SK-N-SH (cell line): ENCODE measurements around the gene MESP1. TPM values are rescaled to one million over a fixed set of nuclear protein-coding genes. Genes with fewer than 3 reads are reported as not detected.

ENCODE experiments used
- CTCF ChIA-PET: fragments of 300-600, 350-600 bp; formaldehyde crosslinking; extraction: SDS; loops from one replicate; lab custom pipeline; 2021; lab: Yijun Ruan, JAX
- POLR2A ChIA-PET: fragments of 350-600 bp; sonication (Branson Sonifier 250); formaldehyde crosslinking; extraction: SDS; loops from one replicate; lab custom pipeline; 2020; ENCODE audit warnings: antibody characterized with exemption, inconsistent platforms; lab: Yijun Ruan, JAX
- DNase-seq: peaks from one replicate; pipeline ENCODE4 v3.0.0; 2012
- H2AFZ ChIP-seq: fragments of 200-600 bp; sonication (generic); 2 replicates; pipeline ENCODE4 v1.8.1; 2016; ENCODE audit warnings: antibody characterized with exemption, mild to moderate bottlenecking, low read depth
- H3F3A ChIP-seq: fragments of 200-600 bp; sonication (generic); replicated peaks from 2 replicates; pipeline ENCODE3; 2016; ENCODE audit warnings: antibody characterized with exemption, mild to moderate bottlenecking; ENCODE audit not compliant: insufficient read depth
- H3K27ac ChIP-seq, 2 experiments: fragments of 200-500 bp in 1 of 2; fragments of 200-600 bp in 1 of 2; sonication (Bioruptor generic) in 1 of 2; sonication (generic), shearing (Covaris generic) in 1 of 2; 2 replicates each; pipeline versions ENCODE4 v1.5.1 to v1.6.1; 2014 to 2016; ENCODE audit warnings: low read depth in 2 of 2, inconsistent platforms in 1 of 2, low read length in 1 of 2, mild to moderate bottlenecking in 1 of 2, mixed read lengths in 1 of 2
- H3K27me3 ChIP-seq: fragments of 200-600 bp; sonication (generic), shearing (Covaris generic); 2 replicates; pipeline ENCODE4 v1.6.1; 2016; ENCODE audit warnings: mixed run types; ENCODE audit not compliant: insufficient read depth
- H3K36me3 ChIP-seq, 2 experiments: fragments of 200-500 bp in 1 of 2; fragments of 200-600 bp in 1 of 2; sonication (Bioruptor generic) in 1 of 2; sonication (generic) in 1 of 2; replicated peaks in 1 of 2; 2 replicates each; pipeline versions ENCODE3 to v1.5.1; 2014 to 2016; ENCODE audit warnings: low read length in 1 of 2, mild to moderate bottlenecking in 1 of 2; ENCODE audit not compliant: insufficient read depth in 2 of 2, control insufficient read depth in 1 of 2
- H3K4me1 ChIP-seq, 2 experiments: fragments of 200-500 bp in 1 of 2; fragments of 200-600 bp in 1 of 2; sonication (Bioruptor generic) in 1 of 2; sonication (generic), shearing (Covaris generic) in 1 of 2; 2 replicates each; pipeline versions ENCODE4 v1.5.1 to v1.6.1; 2014 to 2016; ENCODE audit warnings: low read depth in 1 of 2, low read length in 1 of 2, mixed run types in 1 of 2; ENCODE audit not compliant: insufficient read depth in 2 of 2, control insufficient read depth in 1 of 2
- H3K4me2 ChIP-seq: fragments of 200-600 bp; sonication (generic), shearing (Covaris generic); 2 replicates; pipeline ENCODE4 v1.6.1; 2017; ENCODE audit warnings: mixed run types
- H3K4me3 ChIP-seq, 2 experiments: fragments of 200-500 bp in 1 of 2; fragments of 200-600 bp in 1 of 2; sonication (Bioruptor generic) in 1 of 2; sonication (generic), shearing (Covaris generic) in 1 of 2; 2 replicates each; pipeline versions ENCODE4 v1.5.1 to v1.8.1; 2014 to 2016; ENCODE audit warnings: low read depth in 2 of 2, inconsistent platforms in 1 of 2, low read length in 1 of 2, mild to moderate bottlenecking in 1 of 2, mixed read lengths in 1 of 2, moderate library complexity in 1 of 2
- H3K79me2 ChIP-seq: fragments of 200-600 bp; sonication (generic); 2 replicates; pipeline ENCODE4 v1.8.1; 2017; ENCODE audit warnings: mild to moderate bottlenecking; ENCODE audit not compliant: insufficient read depth
- H3K9ac ChIP-seq: fragments of 200-600 bp; sonication (generic); 2 replicates; pipeline ENCODE4 v1.6.1; 2017; ENCODE audit warnings: mixed run types
- H3K9me2 ChIP-seq: fragments of 200-600 bp; sonication (generic); 2 replicates; pipeline ENCODE4 v1.6.1; 2017; ENCODE audit warnings: mixed run types
- H3K9me3 ChIP-seq: fragments of 200-600 bp; sonication (generic); 2 replicates; pipeline ENCODE4 v1.6.1; 2017; ENCODE audit warnings: mixed run types, mild to moderate bottlenecking, moderate library complexity
- H4K20me1 ChIP-seq: fragments of 200-600 bp; sonication (generic); 2 replicates; pipeline ENCODE4 v1.6.1; 2017; ENCODE audit warnings: mild to moderate bottlenecking, mixed run types; ENCODE audit not compliant: insufficient read depth
- CTCF ChIP-seq: fragments of 200-600 bp; sonication (generic); IDR thresholded peaks from 2 replicates; pipeline ENCODE4 v1.6.1; 2017; ENCODE audit warnings: antibody characterized with exemption, mild to moderate bottlenecking, moderate library complexity
- ELF1 ChIP-seq: IDR thresholded peaks from 2 replicates; pipeline ENCODE4 v1.4.0; 2012
- NFIC ChIP-seq: IDR thresholded peaks from 2 replicates; pipeline ENCODE4 v1.4.0; 2012; ENCODE audit warnings: borderline replicate concordance
- NRF1 ChIP-seq: IDR thresholded peaks from 2 replicates; pipeline ENCODE4 v1.6.1; 2012; ENCODE audit warnings: low read depth, mild to moderate bottlenecking, low read length
- REST ChIP-seq: IDR thresholded peaks from 2 replicates; pipeline ENCODE4 v1.6.1; 2012; ENCODE audit warnings: mild to moderate bottlenecking, low read depth, low read length, moderate library complexity
- SIN3A ChIP-seq: IDR thresholded peaks from 2 replicates; pipeline ENCODE4 v1.6.1; 2012; ENCODE audit warnings: low read depth, mild to moderate bottlenecking, low read length, moderate library complexity, borderline replicate concordance
- YY1 ChIP-seq: IDR thresholded peaks from 2 replicates; pipeline ENCODE4 v1.4.0; 2012; ENCODE audit warnings: low read depth, mild to moderate bottlenecking
- ZBTB33 ChIP-seq: IDR thresholded peaks from 2 replicates; pipeline ENCODE4 v1.4.0; 2012; ENCODE audit warnings: low read depth, borderline replicate concordance
- WGBS: methylation state at CpG from one replicate; pipeline ENCODE4 v1.1.6; 2017; ENCODE audit warnings: low lambda C conversion rate; 5-methylcytosine and 5-hydroxymethylcytosine counted together
- polyA plus RNA-seq, 3 experiments: library from polyadenylated mRNA; depleted of rRNA; stranded (reverse); fragments of >200 nt; gene quantifications; 2 replicates each; pipeline ENCODE4 v1.2.3, GENCODE V29; 2012
- TF ChIP-seq, protein P1 (sequence below): IDR thresholded peaks from 2 replicates; pipeline ENCODE4 v1.4.0; 2012; ENCODE audit warnings: low read depth
- TF ChIP-seq, protein P2 (sequence below): fragments of 150-350 bp; IDR thresholded peaks from 2 replicates; pipeline ENCODE4 v1.6.1; 2017; ENCODE audit warnings: antibody characterized with exemption, low read length, low read depth, borderline replicate concordance

The MESP1 gene
- polyA plus RNA-seq, 1 of the 3 experiments (the other 2 are of a cell fraction): 0.74 TPM

DNA sequence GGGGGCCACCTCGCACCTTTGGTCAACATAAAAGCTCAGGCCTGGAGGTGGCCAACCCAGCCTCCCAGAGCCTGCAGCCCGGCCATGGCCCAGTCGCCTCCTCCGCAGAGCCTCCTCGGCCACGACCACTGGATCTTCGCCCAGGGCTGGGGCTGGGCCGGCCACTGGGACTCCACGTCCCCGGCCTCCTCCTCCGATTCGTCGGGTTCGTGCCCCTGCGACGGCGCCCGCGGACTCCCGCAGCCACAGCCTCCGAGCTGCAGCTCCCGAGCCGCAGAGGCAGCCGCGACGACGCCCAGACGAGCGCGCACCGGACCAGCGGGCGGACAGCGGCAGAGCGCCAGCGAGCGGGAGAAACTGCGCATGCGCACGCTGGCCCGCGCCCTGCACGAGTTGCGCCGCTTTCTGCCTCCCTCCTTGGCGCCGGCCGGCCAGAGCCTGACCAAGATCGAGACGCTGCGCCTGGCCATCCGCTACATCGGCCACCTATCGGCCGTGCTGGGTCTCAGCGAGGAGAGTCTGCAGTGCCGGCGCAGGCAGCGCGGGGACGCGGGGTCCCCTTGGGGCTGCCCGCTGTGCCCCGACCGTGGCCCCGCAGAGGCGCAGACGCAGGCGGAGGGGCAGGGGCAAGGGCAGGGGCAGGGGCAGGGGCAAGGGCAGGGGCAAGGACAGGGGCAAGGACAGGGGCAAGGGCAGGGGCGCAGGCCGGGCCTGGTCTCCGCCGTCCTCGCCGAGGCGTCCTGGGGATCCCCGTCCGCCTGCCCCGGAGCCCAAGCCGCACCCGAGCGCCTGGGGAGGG, 25.4 kb upstream of the MESP1 start, which contains the start of gene MESP2:
Gene MESP2, plus strand, starts transcription at position 59 of the 799 bp plus-strand sequence. Its CDS starts 26 bp downstream, at position 85.
- Histone ChIP-seq H2AFZ (peak within 1 kb of the TSS; percentile 90), H3K36me3 (no peaks in the 10 kb centered on the region), H3K4me2 (peak within 1 kb of the TSS; percentile 70; the same call in 1 of the 2 replicates), H3F3A (peaks cover 4% of the 10 kb centered on the region), H3K4me1 (peaks cover 0 to 6% of the 10 kb centered on the region in 2 experiments; a peak in 1 of 4 replicates), H3K4me3 (peak within 1 kb of the TSS; percentile 32 to 37; a peak in 3 of 4 replicates), H3K9ac (no peak within 1 kb of the TSS), H4K20me1 (no peaks in the 10 kb centered on the region), H3K9me2 (no peaks in the 10 kb centered on the region), H3K27me3 (no peaks in the 10 kb centered on the region), H3K79me2 (no peaks in the 10 kb centered on the region), H3K27ac (no peak within 1 kb of the TSS), H3K9me3 (no peaks in the 10 kb centered on the region)
- 66% methylated on average over 14 of the region's 82 CpGs for WGBS
- peak; percentile 72 for TF ChIP-seq REST
- peak; percentile 31 for TF ChIP-seq CTCF
- TF ChIP-seq, protein P1, sequence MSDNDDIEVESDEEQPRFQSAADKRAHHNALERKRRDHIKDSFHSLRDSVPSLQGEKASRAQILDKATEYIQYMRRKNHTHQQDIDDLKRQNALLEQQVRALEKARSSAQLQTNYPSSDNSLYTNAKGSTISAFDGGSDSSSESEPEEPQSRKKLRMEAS: peak; percentile 87
- TF ChIP-seq, protein P2, sequence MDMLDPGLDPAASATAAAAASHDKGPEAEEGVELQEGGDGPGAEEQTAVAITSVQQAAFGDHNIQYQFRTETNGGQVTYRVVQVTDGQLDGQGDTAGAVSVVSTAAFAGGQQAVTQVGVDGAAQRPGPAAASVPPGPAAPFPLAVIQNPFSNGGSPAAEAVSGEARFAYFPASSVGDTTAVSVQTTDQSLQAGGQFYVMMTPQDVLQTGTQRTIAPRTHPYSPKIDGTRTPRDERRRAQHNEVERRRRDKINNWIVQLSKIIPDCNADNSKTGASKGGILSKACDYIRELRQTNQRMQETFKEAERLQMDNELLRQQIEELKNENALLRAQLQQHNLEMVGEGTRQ: no peak
- TF ChIP-seq NRF1: peak; percentile 74
- POLR2A ChIA-PET: no interaction called here
- CTCF ChIA-PET: interaction anchor here (0.6 to 7.6 kb wide), 6 partner anchors 8 to 179 kb away, joined by 3 to 61 read pairs (median 4); no protein-coding TSS in a partner anchor
- DNase-seq: peak; percentile 94

DNA sequence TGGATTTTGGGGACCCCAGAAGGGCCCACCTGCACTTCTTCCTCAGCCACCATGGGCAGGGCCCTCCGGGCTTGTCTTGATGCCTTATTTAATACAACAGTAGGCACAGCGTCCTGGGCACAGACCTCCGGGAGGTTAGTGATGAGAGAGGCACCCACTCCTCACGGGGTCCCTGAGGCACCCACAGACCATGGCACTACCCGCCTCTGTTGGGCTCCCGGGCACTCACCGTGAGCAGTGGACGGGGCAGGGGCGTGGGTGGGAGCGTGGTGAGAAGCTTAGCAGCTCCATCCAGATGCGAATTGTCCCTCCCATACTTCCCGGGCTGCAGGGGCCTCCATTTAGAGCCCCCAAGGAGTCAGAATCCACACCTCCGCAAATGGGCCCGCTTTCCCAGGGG, 24.8 kb upstream of the MESP1 start:
- 90% methylated on average over 9 of the region's 14 CpGs for WGBS
- Histone ChIP-seq H3K36me3 (no peaks in the 10 kb centered on the region), H3K4me3 (peak overlapping the region in 1 of 2 experiments; percentile 37; a peak in 1 of 4 replicates), H3K27me3 (no peaks in the 10 kb centered on the region), H3K4me2 (peak overlapping the region; percentile 70; the same call in 1 of the 2 replicates), H3K4me1 (peaks cover 3 to 6% of the 10 kb centered on the region in 2 experiments; a peak in 2 of 4 replicates), H3K27ac (no peak overlapping the region), H3K9me3 (no peaks in the 10 kb centered on the region), H3K9ac (no peak overlapping the region), H3K9me2 (no peaks in the 10 kb centered on the region), H2AFZ (no peak overlapping the region; the same call in 1 of the 2 replicates), H3K79me2 (no peaks in the 10 kb centered on the region), H3F3A (peaks cover 4% of the 10 kb centered on the region), H4K20me1 (no peaks in the 10 kb centered on the region)
- DNase-seq: no peak
- POLR2A ChIA-PET: no interaction called here
- CTCF ChIA-PET: interaction anchor here (0.6 to 7.6 kb wide), 4 partner anchors 8 to 178 kb away, joined by 3 to 61 read pairs (median 4); no protein-coding TSS in a partner anchor
- TF ChIP-seq NFIC (no peak), ZBTB33 (no peak), SIN3A (no peak), YY1 (no peak), NRF1 (no peak), CTCF (no peak), ELF1 (no peak)
- TF ChIP-seq, protein P2: no peak
